Colonic mucosa (tissue), 4 donors: ENCODE data around the gene NADK. TPM values are rescaled to one million over a fixed set of nuclear protein-coding genes. Genes with fewer than 3 reads are reported as not detected.
A peak's percentile ranks its signal among the peaks of the same experiment; 100 is the strongest.

Source experiments
- DNase-seq: peaks from one replicate; pipeline ENCODE4 v3.0.0-alpha.2; 2020
- H3K27ac ChIP-seq: fragments of 200-600 bp; one replicate; pipeline ENCODE4 v1.8.0; 2021
- H3K27me3 ChIP-seq: fragments of 200-600 bp; one replicate; pipeline ENCODE4 v1.8.0; 2021
- H3K36me3 ChIP-seq: fragments of 200-600 bp; one replicate; pipeline ENCODE4 v1.8.0; 2021
- H3K4me1 ChIP-seq: fragments of 200-600 bp; one replicate; pipeline ENCODE4 v1.8.0; 2021; ENCODE audit warnings: mild to moderate bottlenecking
- H3K4me3 ChIP-seq: fragments of 200-600 bp; one replicate; pipeline ENCODE4 v1.8.0; 2021
- H3K9ac ChIP-seq, 2 donors: one replicate each; pipeline ENCODE4 v1.7.0; 2013; ENCODE audit warnings: control low read depth in 2 of 2, low read depth in 2 of 2, low read length in 2 of 2
- H3K9me3 ChIP-seq: fragments of 200-600 bp; one replicate; pipeline ENCODE4 v1.8.0; 2021
- intact Hi-C: fragments of 100-400 bp; cut with DNase I; formaldehyde crosslinking; loops from one replicate; pipeline ENCODE4 v1.14.1; 2022
- total RNA-seq, 2 donors: library from RNA; stranded (reverse); fragmentation: NEBNext Ultra II Directional in 1 of 2; extraction: Animal tissue kit (Norgen Biotek cat#: 25700) in 1 of 2; gene quantifications; one replicate each; pipeline ENCODE4 v1.2.1, GENCODE V29; 2021
- TF ChIP-seq, protein P1 (sequence below): fragments of 200-600 bp; IDR thresholded peaks from one replicate; pipeline ENCODE4 v1.8.0; 2022; ENCODE audit warnings: antibody characterized with exemption, mild to moderate bottlenecking
- donor health status: healthy.
- donor health status: DM: no; HTN: no; CAD: no.
- donor health status: DM: no; HTN: no; CAD: no.

NADK gene
- total RNA-seq, 2 donors from 2014 or later, result 122 to 146 TPM

DNA sequence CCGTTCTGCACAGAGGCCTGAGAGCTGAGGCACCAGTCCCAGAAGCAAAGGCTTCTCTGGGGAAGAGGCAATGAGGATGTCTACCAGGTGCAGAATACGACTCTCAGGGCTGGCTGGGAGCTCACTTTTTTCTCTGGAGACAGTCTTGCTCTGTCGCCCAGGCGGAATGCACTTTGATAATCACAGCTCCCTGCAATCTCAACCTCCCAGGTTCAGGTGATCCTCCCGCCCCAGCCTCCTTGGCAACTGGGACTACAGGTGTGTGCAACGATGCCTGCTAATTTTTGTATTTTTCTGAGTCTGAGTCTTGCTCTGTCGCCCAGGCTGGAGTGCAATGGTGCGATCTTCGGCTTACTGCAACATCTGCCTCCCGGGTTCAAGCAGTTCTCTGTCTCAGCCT is 17.6 kb downstream of the NADK start:
- intact Hi-C loops, result no loop called here
- Histone ChIP-seq H3K36me3 (peaks cover 14% of the 10 kb centered on the region), H3K9ac (no peak overlapping the region), H3K4me1 (peaks cover 16% of the 10 kb centered on the region), H3K9me3 (no peaks in the 10 kb centered on the region), H3K4me3 (no peak overlapping the region), H3K27me3 (no peaks in the 10 kb centered on the region), H3K27ac (no peak overlapping the region)
- TF ChIP-seq, protein P1, sequence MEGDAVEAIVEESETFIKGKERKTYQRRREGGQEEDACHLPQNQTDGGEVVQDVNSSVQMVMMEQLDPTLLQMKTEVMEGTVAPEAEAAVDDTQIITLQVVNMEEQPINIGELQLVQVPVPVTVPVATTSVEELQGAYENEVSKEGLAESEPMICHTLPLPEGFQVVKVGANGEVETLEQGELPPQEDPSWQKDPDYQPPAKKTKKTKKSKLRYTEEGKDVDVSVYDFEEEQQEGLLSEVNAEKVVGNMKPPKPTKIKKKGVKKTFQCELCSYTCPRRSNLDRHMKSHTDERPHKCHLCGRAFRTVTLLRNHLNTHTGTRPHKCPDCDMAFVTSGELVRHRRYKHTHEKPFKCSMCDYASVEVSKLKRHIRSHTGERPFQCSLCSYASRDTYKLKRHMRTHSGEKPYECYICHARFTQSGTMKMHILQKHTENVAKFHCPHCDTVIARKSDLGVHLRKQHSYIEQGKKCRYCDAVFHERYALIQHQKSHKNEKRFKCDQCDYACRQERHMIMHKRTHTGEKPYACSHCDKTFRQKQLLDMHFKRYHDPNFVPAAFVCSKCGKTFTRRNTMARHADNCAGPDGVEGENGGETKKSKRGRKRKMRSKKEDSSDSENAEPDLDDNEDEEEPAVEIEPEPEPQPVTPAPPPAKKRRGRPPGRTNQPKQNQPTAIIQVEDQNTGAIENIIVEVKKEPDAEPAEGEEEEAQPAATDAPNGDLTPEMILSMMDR, result no peak
- DNase-seq, result no peak

DNA sequence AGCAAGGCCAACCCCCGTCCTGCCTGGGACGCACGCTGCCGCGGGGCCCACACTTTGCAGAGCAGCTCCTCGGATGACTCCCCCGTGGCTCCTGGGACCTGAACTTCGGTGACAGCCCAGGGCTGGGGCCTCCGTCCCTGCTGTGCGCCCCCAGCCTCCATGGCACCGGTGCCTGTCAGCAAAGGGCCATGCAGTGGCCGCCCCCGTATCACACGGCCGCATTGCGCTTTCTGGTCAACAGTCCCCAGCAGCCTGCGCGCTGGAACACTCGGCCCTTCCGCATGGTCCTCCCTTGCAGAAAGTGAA is 18.0 kb downstream of the NADK start:
- intact Hi-C loops, result no loop called here
- Histone ChIP-seq H3K9me3 (no peaks in the 10 kb centered on the region), H3K27ac (no peak overlapping the region), H3K36me3 (peaks cover 15% of the 10 kb centered on the region), H3K4me3 (no peak overlapping the region), H3K4me1 (peaks cover 16% of the 10 kb centered on the region), H3K9ac (no peak overlapping the region), H3K27me3 (no peaks in the 10 kb centered on the region)
- TF ChIP-seq, protein P1, result no peak
- DNase-seq, result no peak

DNA sequence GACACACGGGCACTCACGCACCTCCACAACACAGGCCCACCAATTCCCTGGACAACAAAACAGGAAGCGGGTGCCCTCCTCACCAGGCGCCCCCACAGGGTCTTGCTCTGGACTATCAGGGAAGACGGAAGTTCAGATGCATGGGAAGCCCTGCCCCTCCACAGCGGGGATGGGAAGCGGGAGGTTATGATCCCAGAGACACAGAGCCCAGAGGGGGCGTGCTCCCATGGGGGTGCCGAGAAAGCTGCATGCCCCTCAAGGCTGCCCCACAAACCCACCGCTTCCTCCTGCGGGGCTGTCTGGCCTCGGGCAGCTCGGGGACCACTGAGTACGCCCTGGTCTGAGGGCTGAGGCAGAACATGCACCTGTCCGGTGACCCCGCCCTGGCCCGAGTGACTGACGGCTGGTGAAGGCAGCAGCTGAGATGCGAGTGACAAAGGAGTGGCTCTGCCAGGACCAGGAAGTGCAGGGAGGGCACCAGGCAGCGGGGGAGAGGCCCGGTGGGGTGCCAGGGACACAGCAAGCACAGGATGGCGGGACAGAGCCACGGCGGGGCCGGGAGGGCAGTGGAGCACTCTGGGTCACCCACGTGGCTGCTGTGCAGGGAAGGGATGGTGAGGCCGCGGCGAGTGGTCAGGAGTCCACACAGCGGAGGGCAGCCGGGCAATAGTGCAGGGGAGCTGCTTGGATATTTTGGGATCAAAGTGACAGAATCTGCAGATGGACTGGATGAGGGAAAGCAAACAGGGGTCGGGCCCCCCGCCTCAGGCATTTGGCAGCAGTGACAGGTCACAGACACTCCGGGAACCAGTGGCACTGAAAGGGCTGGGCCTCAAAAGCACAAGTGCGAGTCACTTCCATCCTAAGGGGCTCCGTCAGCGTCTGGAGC is 18.6 kb downstream of the NADK start:
- intact Hi-C loops, result no loop called here
- TF ChIP-seq, protein P1, result no peak
- peak overlapping the region; percentile 0 for H3K4me3 ChIP-seq
- peaks cover 16% of the 10 kb centered on the region for H3K4me1 ChIP-seq
- no peaks in the 10 kb centered on the region for H3K9me3 ChIP-seq
- no peaks in the 10 kb centered on the region for H3K27me3 ChIP-seq
- peak overlapping the region; percentile 82 for H3K27ac ChIP-seq
- DNase-seq, result peak; percentile 77
- peaks cover 15% of the 10 kb centered on the region for H3K36me3 ChIP-seq
- H3K9ac ChIP-seq, result peak overlapping the region; percentile 60 to 94

DNA sequence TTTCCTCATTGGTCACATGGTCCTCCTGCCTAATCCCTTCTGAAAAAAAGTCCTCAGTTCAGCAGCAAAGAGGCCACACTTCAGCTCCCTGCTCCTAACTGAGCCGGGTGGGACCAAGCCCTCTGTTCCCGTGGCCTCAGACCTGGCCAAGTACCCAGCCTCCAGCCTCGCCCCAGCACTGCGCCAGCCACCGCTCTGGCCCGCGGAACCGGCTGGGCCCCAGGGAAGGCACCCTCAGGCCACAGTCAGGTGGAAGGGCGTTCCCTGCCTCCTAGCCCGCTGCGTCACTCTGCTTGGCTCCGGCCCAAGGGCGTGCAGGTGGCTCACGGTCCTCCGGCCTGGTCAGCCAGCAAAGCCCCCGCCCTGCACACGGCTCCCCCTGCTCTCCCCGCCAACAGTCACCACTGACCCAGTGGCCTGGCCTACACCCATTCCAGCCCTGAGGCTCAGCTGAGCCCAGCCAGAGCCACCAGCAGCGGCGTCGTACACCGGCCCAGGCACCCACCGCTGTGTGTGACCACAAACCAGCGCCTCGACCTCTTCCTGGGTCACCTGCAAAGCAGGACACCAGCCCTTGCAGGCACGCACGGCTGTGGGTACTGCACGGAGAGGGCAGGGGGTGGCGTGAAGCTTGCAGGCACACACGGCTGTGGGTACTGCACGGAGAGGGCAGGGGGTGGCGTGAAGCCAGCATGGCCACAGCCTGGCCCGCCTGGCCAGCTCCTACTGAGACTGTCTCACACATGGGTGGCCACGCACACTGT is 19.4 kb downstream of the NADK start:
- H3K27ac ChIP-seq, result peak overlapping the region; percentile 82
- peak overlapping the region; percentile 60 to 94 for H3K9ac ChIP-seq
- H3K36me3 ChIP-seq, result peaks cover 15% of the 10 kb centered on the region
- DNase-seq, result peak; percentile 97
- H3K27me3 ChIP-seq, result no peaks in the 10 kb centered on the region
- peaks cover 16% of the 10 kb centered on the region for H3K4me1 ChIP-seq
- TF ChIP-seq, protein P1, result no peak
- H3K4me3 ChIP-seq, result peak overlapping the region; percentile 0
- no peaks in the 10 kb centered on the region for H3K9me3 ChIP-seq
- intact Hi-C loops, result no loop called here

DNA sequence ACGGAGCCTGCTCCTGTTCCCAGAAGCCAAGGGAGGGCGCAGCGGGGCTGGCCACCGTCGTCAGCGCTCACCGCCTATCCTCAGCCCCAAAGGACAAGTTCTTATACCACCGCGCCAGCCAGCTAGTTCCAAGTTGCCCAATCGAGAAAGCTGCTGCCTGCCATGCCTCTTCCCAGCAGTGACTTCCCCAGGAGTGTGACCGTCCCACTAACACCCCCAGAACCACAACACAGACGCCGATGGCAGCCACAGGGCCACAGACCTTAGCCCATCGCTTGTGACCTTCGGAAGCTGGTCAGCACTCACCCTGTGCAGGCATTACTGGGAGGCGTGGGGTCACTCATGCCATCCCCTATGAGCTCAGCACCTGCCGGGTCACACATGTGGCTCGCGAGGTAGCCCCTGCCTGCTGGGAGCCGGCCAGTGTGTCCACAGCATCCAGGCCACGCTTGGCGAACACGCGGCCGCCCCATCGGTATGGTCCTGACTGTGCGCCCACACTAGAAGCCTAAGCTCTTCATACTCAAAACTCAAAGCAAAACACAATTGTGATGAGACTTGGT is 20.1 kb downstream of the NADK start:
- no peaks in the 10 kb centered on the region for H3K27me3 ChIP-seq
- H3K4me3 ChIP-seq, result no peak overlapping the region
- H3K4me1 ChIP-seq, result peaks cover 16% of the 10 kb centered on the region
- TF ChIP-seq, protein P1, result no peak
- H3K9ac ChIP-seq, result peak overlapping the region; percentile 61 to 94
- peaks cover 15% of the 10 kb centered on the region for H3K36me3 ChIP-seq
- no peak for DNase-seq
- H3K27ac ChIP-seq, result peak overlapping the region; percentile 82
- intact Hi-C loops, result no loop called here
- H3K9me3 ChIP-seq, result no peaks in the 10 kb centered on the region
